GM18520 (cell line): Measurements from ENCODE around the gene INPP4A.
A peak's percentile ranks its signal among the peaks of the same experiment; 100 is the strongest.

Experiments used
- ATAC-seq: cut with Tn5 transposase; IDR thresholded peaks from one replicate; pipeline ENCODE4 v1.9.1; 2021; ENCODE audit not compliant: unreplicated experiment

Gene INPP4A

GRCh38 chr2:98473995-98474780 lies 29.5 kb downstream of the INPP4A start:
- ATAC-seq = peak; percentile 50

GRCh38 chr2:98474979-98475632 lies 30.4 kb downstream of the INPP4A start:
- no peak for ATAC-seq

- no peak for ATAC-seq
Observed at GRCh38 chr2:98476192-98476868, 31.7 kb downstream of the INPP4A start.

- ATAC-seq = no peak
Observed at GRCh38 chr2:98477036-98477435, 32.4 kb downstream of the INPP4A start.

- ATAC-seq = no peak
Observed at GRCh38 chr2:98477506-98477905, 32.8 kb downstream of the INPP4A start.

GRCh38 chr2:98478088-98478551 lies 33.5 kb downstream of the INPP4A start:
- no peak for ATAC-seq

- ATAC-seq = no peak
Observed at GRCh38 chr2:98478907-98479306, 34.2 kb downstream of the INPP4A start.

- no peak for ATAC-seq
Observed at GRCh38 chr2:98479371-98479770, 34.7 kb downstream of the INPP4A start.

- ATAC-seq = no peak
Observed at GRCh38 chr2:98479959-98480524, 35.4 kb downstream of the INPP4A start.

- no peak for ATAC-seq
Observed at GRCh38 chr2:98480598-98480997, 35.9 kb downstream of the INPP4A start.

GRCh38 chr2:98482362-98482761 lies 37.7 kb downstream of the INPP4A start:
- no peak for ATAC-seq

- ATAC-seq = peak; percentile 73
Observed at GRCh38 chr2:98483257-98483861, 38.7 kb downstream of the INPP4A start.

GRCh38 chr2:98484121-98484557 lies 39.5 kb downstream of the INPP4A start:
- ATAC-seq = no peak

GRCh38 chr2:98484652-98485452 lies 40.2 kb downstream of the INPP4A start:
- ATAC-seq = no peak

- ATAC-seq = no peak
Observed at GRCh38 chr2:98485453-98485755, 40.7 kb downstream of the INPP4A start.

GRCh38 chr2:98486374-98486981 lies 41.8 kb downstream of the INPP4A start:
- ATAC-seq = no peak

GRCh38 chr2:98487101-98487805 lies 42.6 kb downstream of the INPP4A start:
- ATAC-seq = no peak

- ATAC-seq = peak; percentile 30
Observed at GRCh38 chr2:98487806-98488189, 43.1 kb downstream of the INPP4A start.

- no peak for ATAC-seq
Observed at GRCh38 chr2:98488252-98488651, 43.6 kb downstream of the INPP4A start.
